Inflammatory macrophage treated with lipopolysaccharide for 4 hours (primary cell): ENCODE results near the gene AK5.

Source experiments
- DNase-seq: peaks from one replicate; pipeline ENCODE4 v3.0.0-alpha.2; 2020

The AK5 gene

DNA sequence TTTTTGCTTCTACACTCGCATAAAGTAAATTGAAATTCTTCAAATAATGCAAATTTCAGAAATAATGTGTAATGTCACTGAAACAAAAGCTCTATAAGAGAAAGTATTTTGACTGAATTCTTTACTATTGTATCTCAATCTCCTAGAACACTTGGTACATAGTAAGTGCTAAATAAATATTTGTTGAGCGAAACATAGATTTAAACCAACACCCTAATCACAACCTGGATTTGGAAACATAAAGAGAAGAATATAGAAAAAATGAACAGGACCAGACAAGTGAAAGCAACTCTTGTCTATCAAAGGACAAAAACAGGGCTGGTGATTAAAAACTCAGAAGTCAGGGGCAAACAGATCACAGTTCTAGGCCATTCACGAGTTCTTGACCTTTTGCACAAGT is 74.3 kb downstream of the AK5 start:
- DNase-seq: no peak

DNA sequence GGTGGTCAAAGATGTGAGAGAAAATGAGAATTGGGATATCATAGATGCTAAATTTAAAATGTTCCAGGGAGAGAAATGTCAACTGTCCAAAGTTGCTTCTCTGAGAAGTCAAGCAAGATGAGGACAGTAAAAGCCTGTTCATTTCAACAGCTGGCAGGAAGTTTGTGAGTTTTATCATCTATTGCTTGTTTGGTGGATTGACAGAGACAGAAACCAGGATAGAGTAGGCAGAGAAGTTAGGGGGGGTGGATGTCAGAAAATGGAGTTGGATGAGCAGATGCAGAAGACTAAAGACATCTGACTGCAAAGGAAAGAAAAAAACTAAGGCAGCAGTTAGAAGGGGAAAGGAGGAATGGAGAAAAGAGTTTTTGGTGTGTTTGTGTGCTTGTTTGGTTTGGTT is 78.4 kb downstream of the AK5 start:
- DNase-seq: no peak

DNA sequence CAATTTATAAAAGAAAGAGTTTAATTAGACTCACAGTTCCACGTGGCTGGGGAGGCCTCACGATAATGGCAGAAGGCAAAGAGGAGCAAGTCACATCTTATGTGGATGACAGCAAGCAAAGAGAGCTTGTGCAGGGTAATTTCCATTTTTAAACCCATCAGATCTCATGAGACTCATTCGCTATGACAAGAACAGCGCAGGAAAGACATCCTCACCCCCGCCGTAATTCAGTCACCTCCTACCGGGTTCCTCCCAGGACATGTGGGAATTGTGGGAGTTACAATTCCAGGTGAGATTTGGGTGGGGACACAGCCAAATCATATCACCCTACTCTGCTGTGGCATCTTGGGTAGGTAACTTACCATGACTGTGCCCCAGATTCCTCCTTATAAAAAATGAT is 79.8 kb downstream of the AK5 start:
- DNase-seq: no peak

DNA sequence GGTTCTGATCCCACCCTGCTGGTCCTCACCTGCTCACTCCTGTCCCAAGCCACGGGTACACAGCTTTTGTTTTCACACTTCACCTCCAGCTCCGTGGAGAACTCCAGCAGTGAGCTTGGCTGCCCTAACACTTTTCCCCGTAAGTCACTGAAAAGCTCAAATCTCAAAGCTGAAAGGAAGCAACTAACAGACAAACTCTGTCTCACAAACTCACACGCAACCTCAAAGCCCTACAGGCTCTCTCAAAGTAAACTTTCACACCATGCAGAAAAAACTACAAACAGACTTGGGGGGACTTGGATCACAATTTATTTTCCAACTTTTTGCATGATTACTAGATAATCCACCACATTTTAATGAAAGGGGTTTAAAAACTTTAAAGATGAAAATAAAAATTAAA is 88.3 kb downstream of the AK5 start:
- DNase-seq: no peak

DNA sequence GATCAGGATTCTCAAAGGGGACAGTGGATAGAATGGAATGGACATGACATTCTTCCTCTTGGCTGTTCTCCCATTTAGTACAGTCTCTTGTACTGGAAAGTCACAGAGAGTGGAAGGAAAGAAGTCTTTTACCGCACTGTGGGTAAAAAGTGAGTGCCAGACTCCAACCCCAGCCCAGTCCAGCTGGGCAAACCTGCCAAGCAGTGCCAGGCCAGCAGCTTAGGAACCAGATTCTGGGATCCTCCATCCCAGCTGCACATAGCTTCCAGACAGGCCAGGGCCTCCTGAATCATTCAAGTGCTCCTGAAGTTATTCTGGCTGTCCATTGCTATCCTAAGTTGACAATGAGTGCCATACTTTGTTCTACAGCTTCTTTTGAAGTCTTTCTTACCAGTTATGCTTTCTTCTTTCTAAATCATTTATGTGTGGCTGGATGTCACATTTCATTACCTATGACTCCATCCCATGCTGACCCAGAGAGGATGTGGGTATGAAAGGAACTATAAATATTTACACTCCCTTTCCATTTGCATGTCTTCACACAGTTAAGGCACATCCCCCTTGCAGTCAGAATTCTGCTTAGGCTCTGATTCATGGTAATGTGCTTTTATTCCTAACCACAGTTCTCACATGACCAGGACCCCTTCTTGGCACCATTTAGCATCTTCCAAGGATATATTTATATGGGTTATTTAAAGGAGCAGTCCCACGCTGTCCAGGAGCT is 88.9 kb downstream of the AK5 start:
- no peak for DNase-seq

DNA sequence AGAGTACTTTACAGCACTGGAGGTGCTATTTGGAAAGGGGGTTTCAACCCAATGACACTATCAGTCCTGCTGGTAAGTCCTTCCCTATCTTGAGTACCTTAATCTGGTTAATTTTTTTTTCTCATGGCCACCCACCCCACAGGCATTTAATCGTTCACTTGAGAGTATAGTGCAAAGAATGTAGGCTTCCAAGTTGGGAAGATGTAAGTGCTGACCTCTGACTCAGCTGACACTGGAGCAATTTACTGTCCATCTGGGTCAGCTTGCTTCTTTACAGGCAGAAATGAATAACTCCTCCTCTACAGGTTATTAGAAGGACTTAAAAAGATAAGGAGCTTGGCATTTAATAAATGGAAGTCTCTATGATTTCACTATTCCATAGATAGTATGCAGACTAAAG is 89.6 kb downstream of the AK5 start:
- DNase-seq: no peak

DNA sequence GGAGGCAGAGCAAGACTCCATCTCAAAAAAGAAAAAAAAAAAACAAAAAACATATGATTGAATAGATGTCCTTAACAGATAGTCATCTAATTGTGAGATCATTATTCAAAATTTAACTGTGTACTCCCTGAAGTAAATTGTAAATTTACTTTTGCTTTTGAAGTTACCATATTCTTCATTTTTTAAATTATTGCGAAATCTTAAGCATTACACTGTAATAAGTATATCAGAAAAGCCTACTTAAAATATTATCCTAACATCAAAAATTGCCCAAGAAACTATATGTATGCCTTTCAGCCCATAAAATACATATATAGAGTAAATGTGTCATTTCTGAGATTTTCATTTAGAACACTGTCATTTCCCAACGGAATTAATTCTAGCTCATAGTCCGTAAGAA is 91.9 kb downstream of the AK5 start:
- no peak for DNase-seq

DNA sequence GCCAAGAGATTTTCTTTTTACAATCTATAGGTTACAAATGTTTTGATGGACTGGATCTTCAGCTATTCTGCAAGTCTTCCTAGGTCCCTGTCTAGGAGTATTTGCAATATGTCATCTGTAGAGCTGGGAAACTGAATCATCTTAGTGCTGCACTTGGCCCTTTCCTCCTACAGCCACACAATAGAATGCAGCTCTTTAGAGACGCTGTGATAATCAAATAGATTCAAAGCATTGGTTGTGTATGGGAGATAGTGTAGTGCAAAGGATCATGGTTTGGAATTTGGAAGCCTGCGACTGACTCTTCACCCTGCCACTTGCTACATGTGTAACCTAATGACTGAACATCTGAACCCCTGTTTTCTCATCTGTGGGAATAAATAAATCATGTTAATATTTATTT is 93.7 kb downstream of the AK5 start:
- DNase-seq: no peak

DNA sequence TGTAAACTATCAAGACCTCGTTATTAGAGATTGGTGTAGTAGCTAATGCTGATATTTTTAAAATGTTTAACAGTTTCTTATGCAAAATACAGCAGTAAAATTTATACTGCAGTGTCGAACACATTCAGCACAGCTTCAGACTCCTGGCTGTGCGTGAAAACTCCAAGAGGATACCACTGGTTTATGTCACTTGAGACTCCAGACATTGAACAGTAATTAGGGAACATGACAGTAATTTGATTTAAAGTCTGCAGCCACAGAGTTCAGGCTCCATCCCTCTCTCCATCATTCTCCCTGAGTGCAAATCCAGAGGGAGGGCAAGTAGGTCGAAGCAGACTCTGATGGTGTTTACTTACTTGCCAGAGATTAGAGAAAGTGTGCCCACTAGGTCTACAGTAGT is 94.2 kb downstream of the AK5 start:
- no peak for DNase-seq

DNA sequence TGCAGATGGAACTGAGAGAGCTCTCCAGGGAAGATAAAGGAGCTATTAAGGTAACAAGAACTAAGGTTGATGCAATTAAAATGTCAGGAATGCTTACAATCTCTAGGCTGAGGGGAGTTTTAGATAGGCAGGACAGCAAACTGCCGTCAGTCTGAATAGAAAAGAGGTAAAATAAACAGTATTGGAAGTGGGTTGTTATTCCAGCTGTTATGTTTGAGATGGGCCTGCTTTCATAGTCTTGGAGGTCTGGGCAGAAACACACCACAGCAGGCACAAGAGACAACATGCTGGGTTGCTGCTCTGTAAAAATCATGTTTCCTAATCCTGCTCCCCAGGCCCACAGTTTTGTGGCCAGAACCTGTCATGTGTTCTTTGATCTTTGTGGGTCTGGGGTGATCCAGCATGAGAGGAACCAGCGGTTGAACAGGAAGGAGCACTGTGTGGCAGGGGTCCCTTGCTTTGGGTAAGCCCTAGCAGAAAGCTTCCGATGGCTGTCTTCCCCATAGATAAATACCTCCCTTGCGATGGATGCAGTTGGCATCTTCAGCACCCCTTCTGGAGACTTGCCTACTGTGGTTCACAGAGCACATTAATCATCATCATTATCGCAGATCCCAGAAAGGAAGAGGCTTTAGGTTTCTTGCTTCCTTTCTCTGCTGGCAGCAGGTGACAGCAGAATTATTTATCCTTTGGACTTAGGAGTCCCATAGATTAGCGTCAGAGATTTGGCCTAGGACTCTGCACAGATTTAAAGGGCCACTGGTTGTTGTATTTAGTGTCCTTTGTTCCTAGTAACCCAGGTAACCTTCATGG is 97.1 kb downstream of the AK5 start:
- no peak for DNase-seq

DNA sequence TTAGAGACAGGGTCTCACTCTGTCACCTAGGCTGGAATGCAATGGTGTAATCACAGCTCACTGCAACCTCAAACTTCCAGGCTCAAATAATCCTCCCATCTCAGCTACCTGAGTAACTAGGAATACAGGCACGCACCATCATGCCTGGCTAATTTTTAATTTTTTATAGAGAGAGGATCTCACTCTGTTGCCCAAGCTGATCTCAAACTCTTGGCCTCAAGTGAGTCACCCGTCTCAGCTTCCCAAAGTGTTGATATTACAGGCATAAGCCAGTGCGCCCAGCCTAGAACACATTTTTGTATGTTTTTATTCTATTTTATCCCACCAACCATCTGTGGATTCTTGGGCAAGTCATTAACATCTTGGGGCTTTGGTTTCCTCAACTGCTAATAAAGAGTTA is 100.5 kb downstream of the AK5 start:
- no peak for DNase-seq

DNA sequence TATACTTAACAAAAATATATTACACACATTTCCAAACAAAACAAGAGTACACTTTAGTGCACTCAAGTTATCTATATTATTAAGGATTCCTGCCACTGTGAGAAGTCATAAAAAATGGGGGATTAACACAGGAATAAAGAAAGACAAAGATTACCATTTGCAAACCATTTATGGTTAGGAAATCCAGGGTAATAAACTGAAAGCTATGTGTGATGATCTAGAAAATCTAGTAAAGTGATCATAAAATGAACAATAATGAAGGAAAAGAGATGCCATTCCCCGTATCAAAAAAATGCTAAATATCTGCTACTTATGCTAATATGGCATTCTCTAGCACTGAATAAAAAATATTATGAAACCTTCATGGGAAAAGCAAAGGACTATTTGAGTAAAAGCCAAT is 101.4 kb downstream of the AK5 start:
- DNase-seq: no peak

DNA sequence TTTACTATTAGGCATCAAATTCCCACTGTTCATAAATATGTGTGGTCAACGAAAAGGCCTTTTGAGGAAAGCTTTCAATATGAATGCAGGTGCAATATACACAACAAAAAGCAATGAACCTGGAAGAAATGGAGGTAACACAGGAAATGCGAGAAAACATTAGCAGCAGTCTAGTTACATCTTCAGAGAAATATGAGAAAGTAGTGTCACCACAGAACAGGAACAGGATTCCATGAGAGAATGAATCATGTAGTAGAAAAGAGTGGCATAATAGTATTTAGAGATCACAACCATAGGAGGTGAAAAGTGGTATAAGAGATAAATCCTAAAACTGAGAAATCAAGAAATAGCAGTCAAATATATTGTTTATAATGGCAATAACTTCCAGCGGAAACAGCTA is 103.7 kb downstream of the AK5 start:
- no peak for DNase-seq

DNA sequence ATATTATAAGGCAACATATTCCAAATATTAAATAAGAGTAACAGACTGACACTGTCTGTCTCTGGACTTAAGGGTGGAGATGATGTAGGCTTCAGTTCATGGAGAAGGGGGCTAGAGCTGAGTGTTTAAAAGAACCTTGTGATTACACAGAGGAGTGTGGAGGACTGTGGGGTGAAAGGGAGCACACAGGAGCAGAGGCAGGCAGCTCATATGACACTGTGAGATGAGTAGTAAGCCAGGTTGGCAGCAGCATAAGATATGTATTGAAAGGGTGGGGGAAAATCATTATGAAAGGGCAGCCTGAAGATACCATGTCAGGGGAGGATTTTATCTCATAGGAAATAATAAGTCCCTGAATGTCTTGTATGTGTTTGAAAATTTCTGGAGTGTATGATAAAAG is 104.5 kb downstream of the AK5 start:
- DNase-seq: no peak

DNA sequence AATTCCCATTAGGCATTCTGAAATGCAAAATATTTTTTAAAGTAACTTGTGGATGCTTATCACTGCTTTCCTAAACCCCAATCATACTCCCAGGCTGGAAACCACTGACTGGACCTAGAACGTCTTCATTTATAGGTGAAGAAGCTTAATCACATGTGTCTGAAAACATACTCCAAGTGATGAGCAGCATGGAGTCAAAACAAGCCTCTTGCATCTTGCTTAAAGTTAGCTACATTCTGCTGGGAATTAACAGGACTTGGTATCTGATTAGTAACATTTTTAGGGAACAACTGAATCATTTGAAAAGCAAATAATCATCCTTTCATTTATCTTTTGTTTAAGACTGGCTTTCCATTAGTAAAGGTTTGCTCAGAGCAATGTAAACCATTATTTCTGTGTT is 105.7 kb downstream of the AK5 start:
- no peak for DNase-seq

DNA sequence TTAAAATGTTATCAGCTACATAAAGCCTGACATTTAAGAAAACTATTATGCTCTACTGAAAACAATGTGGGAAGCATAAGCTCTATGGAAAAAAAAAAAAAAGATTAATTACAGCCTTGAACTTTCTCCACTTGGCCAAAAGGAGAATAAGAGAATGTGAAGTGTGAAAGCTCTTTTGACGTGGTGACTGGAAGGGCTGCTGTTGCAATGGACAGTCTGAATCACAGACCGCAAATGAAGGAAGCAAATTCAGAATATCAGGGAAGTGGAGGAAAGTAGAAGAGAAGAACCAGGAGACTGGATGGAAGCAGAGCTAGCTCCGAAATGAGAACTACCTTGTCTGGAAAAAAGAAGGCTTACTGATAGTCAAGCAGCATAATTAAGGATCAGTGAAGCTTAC is 106.8 kb downstream of the AK5 start:
- peak; percentile 78 for DNase-seq

DNA sequence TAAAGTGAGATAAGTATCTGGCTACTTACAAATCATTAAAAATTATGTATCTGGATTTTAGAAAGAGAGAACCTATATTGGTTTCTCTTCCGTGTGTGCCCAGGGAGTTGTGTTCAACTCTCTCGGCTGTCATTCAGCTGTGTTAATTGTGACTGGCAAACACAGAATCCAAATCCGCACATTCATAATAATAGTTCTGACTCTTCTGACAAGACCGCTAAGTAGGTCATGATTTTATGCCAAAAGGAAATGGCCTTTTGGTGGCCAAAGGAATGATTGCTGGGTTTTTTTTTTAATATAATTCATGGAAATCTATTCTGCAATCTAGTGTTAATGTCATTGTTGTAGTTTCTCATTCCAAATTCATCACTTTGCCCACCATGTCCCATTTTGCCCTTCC is 110.7 kb downstream of the AK5 start:
- no peak for DNase-seq

DNA sequence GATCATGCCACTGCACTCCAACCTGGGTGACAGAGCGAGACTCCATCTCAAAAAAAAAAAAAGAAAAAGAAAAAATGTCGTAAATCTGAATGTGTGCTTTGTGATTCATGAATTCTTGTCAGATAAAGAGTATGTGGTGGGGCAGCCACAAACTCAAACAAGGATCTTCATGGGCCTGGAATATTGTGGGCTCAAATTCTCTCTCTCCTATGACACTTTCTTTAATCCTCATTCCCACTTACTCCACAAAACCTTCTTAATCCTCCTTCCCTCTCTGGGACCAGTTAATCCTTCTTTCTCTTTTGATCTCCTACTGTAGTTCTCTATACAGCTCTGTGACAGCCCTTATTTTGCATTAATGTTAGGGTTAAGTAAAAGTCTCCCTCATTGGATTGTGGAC is 112.3 kb downstream of the AK5 start:
- DNase-seq: no peak

DNA sequence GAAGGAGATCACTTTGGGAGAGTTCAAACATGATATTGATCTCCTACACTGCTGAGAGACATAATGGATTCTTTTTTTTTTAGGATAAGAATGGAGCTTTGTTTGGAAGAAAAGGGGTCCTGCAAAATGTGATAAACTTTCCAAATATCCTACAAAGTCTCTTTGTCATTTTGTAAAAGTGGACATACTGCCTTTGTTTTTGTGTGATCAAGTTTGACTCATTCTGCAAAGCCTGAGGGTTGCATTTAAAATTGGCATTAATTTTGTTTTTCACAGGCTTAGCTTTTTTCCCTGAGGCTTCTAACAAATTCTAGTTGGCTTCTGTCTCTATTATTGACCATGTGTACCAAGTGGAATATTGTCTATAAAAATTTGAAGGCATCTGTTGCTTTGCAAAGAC is 113.2 kb downstream of the AK5 start:
- no peak for DNase-seq

DNA sequence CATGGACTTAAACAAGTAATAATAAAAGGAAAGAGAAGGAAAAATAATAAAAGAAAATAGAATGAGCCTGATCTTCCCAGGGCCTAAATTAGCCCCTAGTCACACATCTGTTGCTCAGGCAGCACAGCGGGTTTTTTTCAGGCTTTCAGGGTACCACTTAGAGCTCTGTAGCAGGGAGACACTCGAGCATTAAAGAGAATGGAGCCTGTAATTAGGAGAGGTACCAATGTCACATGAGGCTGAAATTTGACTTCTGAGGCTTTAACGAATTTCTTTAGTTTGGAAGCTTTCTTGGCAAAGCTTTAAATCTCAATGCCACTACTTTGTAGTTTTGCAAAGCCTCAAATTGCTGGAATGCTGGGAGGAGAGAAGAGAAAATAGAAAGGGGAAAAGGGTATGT is 116.3 kb downstream of the AK5 start:
- DNase-seq: no peak

DNA sequence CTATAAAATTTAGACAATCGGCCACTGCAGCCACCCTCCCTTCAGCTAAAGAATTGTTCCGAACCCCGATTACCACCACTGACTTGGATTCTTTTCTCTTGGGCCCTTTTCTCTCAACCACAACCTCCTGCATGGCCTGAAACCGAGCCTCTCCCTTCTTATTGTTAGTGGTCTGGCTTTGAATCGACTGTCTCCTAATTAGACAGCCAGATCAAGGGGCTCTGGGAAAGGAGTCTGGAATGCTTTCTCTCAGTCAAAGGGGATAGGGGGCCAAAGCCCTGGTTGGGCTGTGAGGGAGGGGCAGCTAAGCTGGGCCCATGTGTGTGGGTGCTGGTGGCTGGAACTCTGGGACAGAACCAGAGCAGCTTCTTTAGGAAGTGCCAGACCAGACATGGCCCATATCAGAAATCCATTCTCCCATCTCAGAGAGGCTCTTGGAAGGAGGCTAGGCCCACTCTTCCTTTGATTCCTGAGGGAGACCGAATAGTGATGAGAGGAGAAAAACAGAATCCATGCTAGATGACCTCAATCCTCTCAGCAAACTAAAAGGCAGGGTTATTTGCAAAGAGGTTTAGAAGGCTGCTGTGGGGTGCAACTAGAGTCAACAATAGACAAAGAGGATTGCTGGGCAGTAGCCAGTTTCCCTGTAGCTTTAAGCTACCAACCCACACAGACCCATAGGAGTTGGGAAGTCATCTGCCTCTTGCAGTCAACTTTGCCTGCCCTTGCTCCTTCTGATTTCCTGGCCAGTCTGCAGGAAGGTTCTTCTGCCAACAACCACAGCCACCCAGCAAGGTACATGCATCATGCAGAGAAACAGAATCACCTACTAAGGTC is 117.6 kb downstream of the AK5 start:
- no peak for DNase-seq

DNA sequence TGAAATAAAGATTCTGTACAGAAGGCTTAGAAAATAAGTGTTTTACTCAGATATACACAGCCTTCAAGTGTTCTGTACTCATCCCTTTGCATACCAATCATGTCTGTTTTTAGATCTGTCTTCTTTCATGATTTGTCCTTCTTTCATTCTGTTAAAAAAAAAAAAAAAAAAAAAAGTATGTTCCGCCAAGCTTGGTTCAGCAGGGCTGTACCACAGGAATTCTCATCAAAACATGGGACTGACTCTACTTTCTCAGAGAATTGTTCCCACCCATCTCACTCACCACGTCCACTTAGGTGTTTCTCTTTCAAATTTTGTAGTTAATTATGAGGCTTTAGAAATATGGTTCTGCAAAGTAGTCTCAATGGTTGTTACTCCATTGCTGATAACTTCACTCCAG is 119.0 kb downstream of the AK5 start:
- DNase-seq: no peak

DNA sequence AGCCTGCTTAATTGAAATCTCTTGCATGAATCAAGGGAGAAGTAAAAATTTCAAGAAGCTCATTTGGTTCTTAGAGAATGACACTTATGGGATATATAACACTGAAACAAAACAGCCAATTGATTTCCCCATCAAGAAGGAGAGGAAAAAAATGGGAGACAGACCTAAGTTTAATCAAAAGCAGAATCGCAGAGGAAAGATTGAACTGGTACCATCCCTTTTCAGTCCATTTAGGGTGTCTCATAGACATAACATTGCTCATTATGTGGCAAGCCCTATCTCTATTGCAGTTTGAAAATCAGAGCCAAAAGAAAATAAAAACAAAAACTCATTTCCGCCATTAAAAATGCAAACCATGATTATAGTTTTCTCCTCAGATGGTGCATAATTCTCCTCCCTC is 119.6 kb downstream of the AK5 start:
- DNase-seq: no peak

DNA sequence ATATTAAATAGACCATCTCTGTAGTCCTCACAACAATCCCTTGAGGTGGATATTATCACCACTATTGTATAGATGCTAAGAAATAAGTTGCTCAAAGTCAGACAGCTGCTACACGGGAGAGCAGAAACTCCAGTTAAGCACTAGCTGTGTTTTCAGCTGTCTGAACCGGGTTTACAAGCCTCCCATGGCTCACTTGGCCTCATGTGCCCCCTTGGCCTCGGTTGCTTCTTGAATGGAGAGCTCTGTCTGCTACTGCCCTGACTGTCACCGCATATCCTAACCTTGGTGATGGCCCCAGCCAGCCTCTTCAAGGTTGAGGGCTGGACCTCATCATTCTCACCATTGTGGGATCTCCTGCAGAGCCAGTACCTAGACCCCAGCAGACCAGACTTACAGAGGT is 123.4 kb downstream of the AK5 start:
- DNase-seq: no peak
